Karpas-422 (cell line): ENCODE results near the gene C9orf50. TPM values are rescaled to one million over a fixed set of nuclear protein-coding genes. Genes with fewer than 3 reads are reported as not detected.

Source experiments
- DNase-seq: peaks from one replicate; pipeline ENCODE4 v3.0.0-alpha.2; 2015
- H2AFZ ChIP-seq: fragments of 200-600 bp; sonication (generic); 2 replicates; pipeline ENCODE4 v1.6.1; 2014; ENCODE audit warnings: antibody characterized with exemption, low read length, mixed read lengths
- H3K27ac ChIP-seq: fragments of 200-600 bp; sonication (generic); 2 replicates; pipeline ENCODE4 v1.5.1; 2014; ENCODE audit warnings: mild to moderate bottlenecking, low read length, moderate library complexity
- H3K27me3 ChIP-seq: fragments of 200-600 bp; sonication (generic); 2 replicates; pipeline ENCODE4 v1.6.1; 2014; ENCODE audit warnings: low read length, mixed read lengths
- H3K36me3 ChIP-seq: fragments of 200-600 bp; sonication (generic); 2 replicates; pipeline ENCODE4 v1.6.1; 2014; ENCODE audit warnings: low read length, mixed read lengths; ENCODE audit not compliant: insufficient read depth
- H3K4me1 ChIP-seq: fragments of 200-600 bp; sonication (generic); 2 replicates; pipeline ENCODE4 v1.6.1; 2014; ENCODE audit warnings: mild to moderate bottlenecking, low read length, mixed read lengths
- H3K4me2 ChIP-seq: fragments of 200-600 bp; sonication (generic); 2 replicates; pipeline ENCODE4 v1.6.1; 2014; ENCODE audit warnings: low read length, low read depth, mild to moderate bottlenecking; ENCODE audit not compliant: poor library complexity, severe bottlenecking
- H3K4me3 ChIP-seq: fragments of 200-600 bp; sonication (generic); 2 replicates; pipeline ENCODE4 v1.5.1; 2014; ENCODE audit warnings: mild to moderate bottlenecking, antibody characterized with exemption, low read length, mixed read lengths
- H3K79me2 ChIP-seq: fragments of 200-600 bp; sonication (generic); 2 replicates; pipeline ENCODE4 v1.6.1; 2014; ENCODE audit warnings: mild to moderate bottlenecking, low read length, mixed read lengths
- H3K9ac ChIP-seq: fragments of 200-600 bp; sonication (generic); 2 replicates; pipeline ENCODE4 v1.6.0; 2014; ENCODE audit warnings: low read length
- H3K9me2 ChIP-seq: fragments of 200-600 bp; sonication (generic), shearing (Covaris generic); replicated peaks from 2 replicates; pipeline ENCODE4 v1.6.0; 2014; ENCODE audit warnings: mild to moderate bottlenecking, low read length, moderate library complexity; ENCODE audit not compliant: insufficient read depth
- H3K9me3 ChIP-seq: fragments of 300-700, 200-600 bp; sonication (generic); 2 replicates; pipeline ENCODE4 v1.6.1; 2014; ENCODE audit warnings: low read length, mixed read lengths
- H4K20me1 ChIP-seq: fragments of 200-600 bp; sonication (generic); 2 replicates; pipeline ENCODE4 v1.6.1; 2014; ENCODE audit warnings: mild to moderate bottlenecking, antibody characterized with exemption, low read length, low read depth; ENCODE audit not compliant: insufficient read depth
- total RNA-seq: library from RNA; depleted of rRNA; stranded (reverse); fragments of >200 nt; shearing (Covaris generic); gene quantifications from 2 replicates; pipeline ENCODE4 v1.2.3, GENCODE V29; 2014; ENCODE audit warnings: low replicate concordance

Gene C9orf50
- total RNA-seq, 1 experiment from 2014 or later: not detected

- H3K4me2 ChIP-seq: no peak overlapping the region
- no peaks in the 10 kb centered on the region for H3K4me1 ChIP-seq
- no peaks in the 10 kb centered on the region; the same call in 1 of the 2 replicates for H3K9me3 ChIP-seq
- no peak overlapping the region for H3K27ac ChIP-seq
- no peaks in the 10 kb centered on the region for H3K36me3 ChIP-seq
- no peak for DNase-seq
- no peaks in the 10 kb centered on the region for H3K9me2 ChIP-seq
- no peak overlapping the region for H3K4me3 ChIP-seq
- no peaks in the 10 kb centered on the region for H3K79me2 ChIP-seq
- H3K9ac ChIP-seq: no peak overlapping the region
- H4K20me1 ChIP-seq: no peaks in the 10 kb centered on the region
- no peaks in the 10 kb centered on the region for H3K27me3 ChIP-seq
- H2AFZ ChIP-seq: no peak overlapping the region
Observed at GRCh38 chr9:129580211-129580915, 40.5 kb downstream of the C9orf50 start.

- H2AFZ ChIP-seq: no peak overlapping the region
- no peaks in the 10 kb centered on the region; the same call in 1 of the 2 replicates for H3K9me3 ChIP-seq
- no peaks in the 10 kb centered on the region for H3K4me1 ChIP-seq
- H3K9ac ChIP-seq: no peak overlapping the region
- H3K4me3 ChIP-seq: no peak overlapping the region
- no peaks in the 10 kb centered on the region for H3K36me3 ChIP-seq
- H3K9me2 ChIP-seq: no peaks in the 10 kb centered on the region
- no peaks in the 10 kb centered on the region for H4K20me1 ChIP-seq
- H3K27ac ChIP-seq: no peak overlapping the region
- H3K79me2 ChIP-seq: no peaks in the 10 kb centered on the region
- DNase-seq: no peak
- H3K27me3 ChIP-seq: no peaks in the 10 kb centered on the region
- H3K4me2 ChIP-seq: no peak overlapping the region
Observed at GRCh38 chr9:129579294-129579693, 41.6 kb downstream of the C9orf50 start.

GRCh38 chr9:129576546-129577543, 44.1 kb downstream of the C9orf50 start:
- Histone ChIP-seq H3K4me3 (no peak overlapping the region), H3K9me2 (no peaks in the 10 kb centered on the region), H3K4me2 (no peak overlapping the region), H3K79me2 (no peaks in the 10 kb centered on the region), H3K36me3 (no peaks in the 10 kb centered on the region), H3K27me3 (no peaks in the 10 kb centered on the region), H3K27ac (no peak overlapping the region), H3K4me1 (no peaks in the 10 kb centered on the region), H4K20me1 (no peaks in the 10 kb centered on the region), H3K9ac (no peak overlapping the region), H2AFZ (no peak overlapping the region), H3K9me3 (no peaks in the 10 kb centered on the region)
- no peak for DNase-seq

GRCh38 chr9:129575818-129576217, 45.1 kb downstream of the C9orf50 start:
- no peak overlapping the region for H2AFZ ChIP-seq
- H3K9ac ChIP-seq: no peak overlapping the region

GRCh38 chr9:129574911-129575585, 45.9 kb downstream of the C9orf50 start:
- Histone ChIP-seq H3K79me2 (no peaks in the 10 kb centered on the region), H4K20me1 (no peaks in the 10 kb centered on the region), H3K4me3 (no peak overlapping the region), H3K4me2 (no peak overlapping the region), H3K4me1 (0 out of 2 replicates have a peak, but pooled peaks cover 5% of the 10 kb centered on the region), H3K9me2 (no peaks in the 10 kb centered on the region), H3K27me3 (no peaks in the 10 kb centered on the region), H3K27ac (no peak overlapping the region), H3K9me3 (no peaks in the 10 kb centered on the region), H3K36me3 (no peaks in the 10 kb centered on the region), H2AFZ (no peak overlapping the region), H3K9ac (no peak overlapping the region)
- no peak for DNase-seq

More at GRCh38 chr9:129575818-129576217, 45.1 kb downstream of the C9orf50 start:
- no peaks in the 10 kb centered on the region for H4K20me1 ChIP-seq
- H3K9me3 ChIP-seq: no peaks in the 10 kb centered on the region
- DNase-seq: no peak
- H3K4me3 ChIP-seq: no peak overlapping the region
- H3K4me2 ChIP-seq: no peak overlapping the region
- H3K9me2 ChIP-seq: no peaks in the 10 kb centered on the region
- H3K27me3 ChIP-seq: no peaks in the 10 kb centered on the region
- H3K79me2 ChIP-seq: no peaks in the 10 kb centered on the region
- H3K27ac ChIP-seq: no peak overlapping the region
- no peaks in the 10 kb centered on the region for H3K4me1 ChIP-seq
- H3K36me3 ChIP-seq: no peaks in the 10 kb centered on the region

GRCh38 chr9:129573977-129574376, 46.9 kb downstream of the C9orf50 start:
- Histone ChIP-seq H3K4me1 (0 out of 2 replicates have a peak, but pooled peaks cover 5% of the 10 kb centered on the region), H3K9me2 (no peaks in the 10 kb centered on the region), H3K36me3 (no peaks in the 10 kb centered on the region), H3K27ac (no peak overlapping the region), H3K9ac (no peak overlapping the region), H3K27me3 (no peaks in the 10 kb centered on the region), H2AFZ (no peak overlapping the region), H3K79me2 (no peaks in the 10 kb centered on the region), H3K4me2 (no peak overlapping the region), H3K9me3 (no peaks in the 10 kb centered on the region), H4K20me1 (no peaks in the 10 kb centered on the region), H3K4me3 (no peak overlapping the region)
- no peak for DNase-seq

- H3K9me3 ChIP-seq: no peaks in the 10 kb centered on the region
- no peak overlapping the region for H3K27ac ChIP-seq
- H3K4me1 ChIP-seq: 0 out of 2 replicates have a peak, but pooled peaks cover 5% of the 10 kb centered on the region
- no peak overlapping the region for H2AFZ ChIP-seq
- H4K20me1 ChIP-seq: no peaks in the 10 kb centered on the region
- H3K4me2 ChIP-seq: no peak overlapping the region
- no peak overlapping the region for H3K9ac ChIP-seq
- no peak for DNase-seq
- no peak overlapping the region for H3K4me3 ChIP-seq
- H3K27me3 ChIP-seq: no peaks in the 10 kb centered on the region
- H3K9me2 ChIP-seq: no peaks in the 10 kb centered on the region
- no peaks in the 10 kb centered on the region for H3K79me2 ChIP-seq
- no peaks in the 10 kb centered on the region for H3K36me3 ChIP-seq
Observed at GRCh38 chr9:129572517-129572916, 48.4 kb downstream of the C9orf50 start.

GRCh38 chr9:129572052-129572425, 48.9 kb downstream of the C9orf50 start:
- H3K27ac ChIP-seq: no peak overlapping the region
- no peak overlapping the region for H2AFZ ChIP-seq
- H3K4me2 ChIP-seq: no peak overlapping the region
- H3K4me3 ChIP-seq: no peak overlapping the region
- H3K9me3 ChIP-seq: no peaks in the 10 kb centered on the region
- no peaks in the 10 kb centered on the region for H4K20me1 ChIP-seq
- H3K4me1 ChIP-seq: 0 out of 2 replicates have a peak, but pooled peaks cover 5% of the 10 kb centered on the region
- no peaks in the 10 kb centered on the region for H3K27me3 ChIP-seq
- H3K79me2 ChIP-seq: no peaks in the 10 kb centered on the region
- H3K36me3 ChIP-seq: no peaks in the 10 kb centered on the region
- no peaks in the 10 kb centered on the region for H3K9me2 ChIP-seq
- DNase-seq: no peak
- H3K9ac ChIP-seq: no peak overlapping the region
